GM21526 (cell line): ENCODE results near the gene CNRIP1.
"Not testable (repeated sequence)": the region's sequence is repeated elsewhere in the genome, so short reads cannot be mapped to it uniquely, and the experiment has no call there.

Experiments
- ATAC-seq: cut with Tn5 transposase; IDR thresholded peaks from one replicate; pipeline ENCODE4 v1.9.1; 2021; ENCODE audit warnings: moderate library complexity; ENCODE audit not compliant: unreplicated experiment, low FRiP score

CNRIP1 gene

GRCh38 chr2:68341062-68341329 is 21.2 kb upstream of the CNRIP1 start:
- no peak for ATAC-seq

- no peak for ATAC-seq
Observed at GRCh38 chr2:68340226-68341061, 20.7 kb upstream of the CNRIP1 start.

- ATAC-seq: no peak
Observed at GRCh38 chr2:68336192-68336591, 16.4 kb upstream of the CNRIP1 start.

- no peak for ATAC-seq
Observed at GRCh38 chr2:68333931-68334330, 14.2 kb upstream of the CNRIP1 start.

GRCh38 chr2:68333009-68333408 is 13.3 kb upstream of the CNRIP1 start:
- ATAC-seq: no peak

- no peak for ATAC-seq
Observed at GRCh38 chr2:68330691-68331090, 10.9 kb upstream of the CNRIP1 start.

- no peak for ATAC-seq
Observed at GRCh38 chr2:68328901-68329300, 9.2 kb upstream of the CNRIP1 start.

GRCh38 chr2:68325056-68325455 is 5.3 kb upstream of the CNRIP1 start:
- ATAC-seq: no peak

GRCh38 chr2:68320118-68320641 is 431 bp upstream of the CNRIP1 start:
- ATAC-seq: no peak

GRCh38 chr2:68318914-68319397 is 793 bp downstream of the CNRIP1 start:
- ATAC-seq: no peak

- no peak for ATAC-seq
Observed at GRCh38 chr2:68317971-68318913, 1.5 kb downstream of the CNRIP1 start.

- no peak for ATAC-seq
Observed at GRCh38 chr2:68316111-68316510, 3.6 kb downstream of the CNRIP1 start.

- no peak for ATAC-seq
Observed at GRCh38 chr2:68311033-68311432, 8.7 kb downstream of the CNRIP1 start.

- no peak for ATAC-seq
Observed at GRCh38 chr2:68309426-68309825, 10.3 kb downstream of the CNRIP1 start.

- not testable (repeated sequence) for ATAC-seq
Observed at GRCh38 chr2:68303902-68304272, 15.9 kb downstream of the CNRIP1 start.

- no peak for ATAC-seq
Observed at GRCh38 chr2:68303033-68303901, 16.5 kb downstream of the CNRIP1 start.

- ATAC-seq: no peak
Observed at GRCh38 chr2:68302281-68302875, 17.4 kb downstream of the CNRIP1 start.

GRCh38 chr2:68295516-68295915 is 24.2 kb downstream of the CNRIP1 start:
- peak; percentile 79 for ATAC-seq

- no peak for ATAC-seq
Observed at GRCh38 chr2:68294913-68295312, 24.8 kb downstream of the CNRIP1 start.

GRCh38 chr2:68294187-68294586 is 25.6 kb downstream of the CNRIP1 start:
- no peak for ATAC-seq
